HG02970 (cell line): ENCODE measurements around the gene GRK3.
"Not testable (repeated sequence)": the region's sequence is repeated elsewhere in the genome, so short reads cannot be mapped to it uniquely, and the experiment has no call there.

ENCODE experiments used
- ATAC-seq: cut with Tn5 transposase; IDR thresholded peaks from one replicate; pipeline ENCODE4 v1.9.1; 2021; ENCODE audit warnings: mild to moderate bottlenecking, moderate library complexity, moderate number of reproducible peaks; ENCODE audit not compliant: unreplicated experiment, low FRiP score

GRK3 gene

GRCh38 chr22:25693268-25693565, 128.7 kb downstream of the GRK3 start:
- no peak for ATAC-seq

- ATAC-seq = no peak
Measured at GRCh38 chr22:25694196-25694907, 129.9 kb downstream of the GRK3 start.

- ATAC-seq = no peak
Measured at GRCh38 chr22:25695146-25695545, 130.7 kb downstream of the GRK3 start.

GRCh38 chr22:25696763-25697162, 132.3 kb downstream of the GRK3 start:
- ATAC-seq = no peak

- ATAC-seq = no peak
Measured at GRCh38 chr22:25697181-25697664, 132.7 kb downstream of the GRK3 start.

GRCh38 chr22:25697978-25698377, 133.5 kb downstream of the GRK3 start:
- ATAC-seq = no peak

- no peak for ATAC-seq
Measured at GRCh38 chr22:25698461-25698860, 134.0 kb downstream of the GRK3 start.

GRCh38 chr22:25698978-25699377, 134.5 kb downstream of the GRK3 start:
- ATAC-seq = no peak

- ATAC-seq = no peak
Measured at GRCh38 chr22:25701056-25701780, 136.7 kb downstream of the GRK3 start.

- ATAC-seq = no peak
Measured at GRCh38 chr22:25702040-25702439, 137.6 kb downstream of the GRK3 start.

GRCh38 chr22:25702571-25703167, 138.2 kb downstream of the GRK3 start:
- ATAC-seq = no peak

- no peak for ATAC-seq
Measured at GRCh38 chr22:25704701-25705100, 140.2 kb downstream of the GRK3 start.

- ATAC-seq = no peak
Measured at GRCh38 chr22:25706197-25706596, 141.7 kb downstream of the GRK3 start.

GRCh38 chr22:25708430-25708829, 144.0 kb downstream of the GRK3 start:
- ATAC-seq = not testable (repeated sequence)

GRCh38 chr22:25709758-25710157, 145.3 kb downstream of the GRK3 start:
- ATAC-seq = no peak

GRCh38 chr22:25710501-25710900, 146.0 kb downstream of the GRK3 start:
- ATAC-seq = no peak

GRCh38 chr22:25711491-25711890, 147.0 kb downstream of the GRK3 start:
- ATAC-seq = no peak

GRCh38 chr22:25712661-25713400, 148.4 kb downstream of the GRK3 start:
- no peak for ATAC-seq

- ATAC-seq = no peak
Measured at GRCh38 chr22:25714070-25714469, 149.6 kb downstream of the GRK3 start.

- ATAC-seq = no peak
Measured at GRCh38 chr22:25714739-25715138, 150.3 kb downstream of the GRK3 start.

- no peak for ATAC-seq
Measured at GRCh38 chr22:25716637-25717036, 152.2 kb downstream of the GRK3 start.
